Gastrocnemius medialis (tissue), 4 donors: ENCODE measurements around the gene FCER2.

Experiments used
- POLR2A ChIP-seq, 2 donors: fragments of 450-650 bp; IDR thresholded peaks; one replicate each; pipeline ENCODE4 v1.6.1; 2017; ENCODE audit warnings: antibody characterized with exemption in 2 of 2, mild to moderate bottlenecking in 2 of 2, moderate library complexity in 2 of 2
- TF ChIP-seq, protein P1 (sequence below), 5 experiments: fragments of 450-650 bp in 3 of 5; fragments of 200-600 bp in 2 of 5; sonication (generic) in 2 of 5; IDR thresholded peaks in 4 of 5; conservative IDR thresholded peaks in 1 of 5; 1 replicate in 4 of 5; 2 replicates in 1 of 5; pipeline ENCODE4 v1.5.1; 2016 to 2019; ENCODE audit warnings: antibody characterized with exemption in 5 of 5, mild to moderate bottlenecking in 3 of 5, moderate library complexity in 3 of 5

GRCh38 chr19:7699003-7699402 lies 2.9 kb downstream of the FCER2 start:
- no peak for TF ChIP-seq POLR2A (IDR thresholded peaks at IDR 0.05)
- TF ChIP-seq, protein P1, sequence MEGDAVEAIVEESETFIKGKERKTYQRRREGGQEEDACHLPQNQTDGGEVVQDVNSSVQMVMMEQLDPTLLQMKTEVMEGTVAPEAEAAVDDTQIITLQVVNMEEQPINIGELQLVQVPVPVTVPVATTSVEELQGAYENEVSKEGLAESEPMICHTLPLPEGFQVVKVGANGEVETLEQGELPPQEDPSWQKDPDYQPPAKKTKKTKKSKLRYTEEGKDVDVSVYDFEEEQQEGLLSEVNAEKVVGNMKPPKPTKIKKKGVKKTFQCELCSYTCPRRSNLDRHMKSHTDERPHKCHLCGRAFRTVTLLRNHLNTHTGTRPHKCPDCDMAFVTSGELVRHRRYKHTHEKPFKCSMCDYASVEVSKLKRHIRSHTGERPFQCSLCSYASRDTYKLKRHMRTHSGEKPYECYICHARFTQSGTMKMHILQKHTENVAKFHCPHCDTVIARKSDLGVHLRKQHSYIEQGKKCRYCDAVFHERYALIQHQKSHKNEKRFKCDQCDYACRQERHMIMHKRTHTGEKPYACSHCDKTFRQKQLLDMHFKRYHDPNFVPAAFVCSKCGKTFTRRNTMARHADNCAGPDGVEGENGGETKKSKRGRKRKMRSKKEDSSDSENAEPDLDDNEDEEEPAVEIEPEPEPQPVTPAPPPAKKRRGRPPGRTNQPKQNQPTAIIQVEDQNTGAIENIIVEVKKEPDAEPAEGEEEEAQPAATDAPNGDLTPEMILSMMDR (IDR thresholded peaks at IDR 0.05 in 4 of 5, conservative IDR thresholded peaks at IDR 0.05 in 1 of 5), result no peak
